Calu3 (cell line): ENCODE results near the gene KCNMB3. TPM values are rescaled to one million over a fixed set of nuclear protein-coding genes. Genes with fewer than 3 reads are reported as not detected.

Source experiments
- BruUV-seq: library from RNA; stranded (reverse); fragments of 400-500 nt; replicated peaks from 2 replicates; lab custom pipeline; 2021; lab: Mats Ljungman, UMichigan
- CTCF ChIA-PET: fragments of 300-600 bp; sonication (Branson Sonifier 250); formaldehyde crosslinking; loops from one replicate; lab custom pipeline; 2022; ENCODE audit warnings: antibody characterized with exemption; lab: Charles Lee
- DNase-seq: peaks from one replicate; pipeline ENCODE4 v3.0.0; 2022
- H3K27ac Mint-ChIP-seq: one replicate; pipeline ENCODE4 v1.8.0; 2022; ENCODE audit warnings: mixed read lengths; ENCODE audit not compliant: unreplicated experiment
- H3K27me3 Mint-ChIP-seq: one replicate; pipeline ENCODE4 v1.8.0; 2022; ENCODE audit warnings: mixed read lengths; ENCODE audit not compliant: unreplicated experiment
- H3K36me3 Mint-ChIP-seq: one replicate; pipeline ENCODE4 v1.8.0; 2022; ENCODE audit warnings: mild to moderate bottlenecking, moderate library complexity, mixed read lengths; ENCODE audit not compliant: insufficient read depth, unreplicated experiment
- H3K4me1 Mint-ChIP-seq: one replicate; pipeline ENCODE4 v1.8.0; 2022; ENCODE audit warnings: mild to moderate bottlenecking, low read depth, mixed read lengths; ENCODE audit not compliant: unreplicated experiment
- H3K4me3 Mint-ChIP-seq: one replicate; pipeline ENCODE4 v1.8.0; 2022; ENCODE audit warnings: mild to moderate bottlenecking, low read depth, moderate library complexity, mixed read lengths; ENCODE audit not compliant: unreplicated experiment
- H3K9me3 Mint-ChIP-seq: one replicate; pipeline ENCODE4 v1.8.0; 2022; ENCODE audit warnings: low read depth, mixed read lengths; ENCODE audit not compliant: unreplicated experiment
- CTCF ChIP-seq: fragments of 200-600 bp; IDR thresholded peaks from one replicate; pipeline ENCODE4 v1.8.0; 2022; ENCODE audit warnings: antibody characterized with exemption; ENCODE audit not compliant: unreplicated experiment
- intact Hi-C: fragments of 100-400 bp; cut with micrococcal nuclease; formaldehyde crosslinking; loops from one replicate; pipeline ENCODE4 v1.10.0; 2022; ENCODE audit not compliant: unreplicated experiment
- total RNA-seq: library from RNA; stranded (reverse); gene quantifications from 2 replicates; pipeline ENCODE4 v1.2.3, GENCODE V29; 2022

The KCNMB3 gene
- total RNA-seq, 1 experiment from 2014 or later = 4.6 TPM

- intact Hi-C loops = no loop called here
- CTCF ChIA-PET = no interaction called here
- DNase-seq = no peak
- Mint-ChIP-seq H3K27me3 (no peaks in the 10 kb centered on the region), H3K27ac (no peak overlapping the region), H3K36me3 (no peaks in the 10 kb centered on the region), H3K4me1 (no peaks in the 10 kb centered on the region), H3K4me3 (no peak overlapping the region), H3K9me3 (no peaks in the 10 kb centered on the region)
- TF ChIP-seq CTCF = no peak
- BruUV-seq = no TSS peak
Observed at GRCh38 chr3:179286331-179286730, 35.4 kb upstream of the KCNMB3 start.

GRCh38 chr3:179281825-179282224 is 30.9 kb upstream of the KCNMB3 start:
- intact Hi-C loops = no loop called here
- no TSS peak for BruUV-seq
- CTCF ChIA-PET = interaction anchor here (0.6 kb wide), 1 partner anchor 1645 kb away, joined by 3 read pairs; no protein-coding TSS in a partner anchor
- Mint-ChIP-seq H3K27me3 (no peaks in the 10 kb centered on the region), H3K4me1 (no peaks in the 10 kb centered on the region), H3K4me3 (no peak overlapping the region), H3K36me3 (no peaks in the 10 kb centered on the region), H3K9me3 (no peaks in the 10 kb centered on the region), H3K27ac (no peak overlapping the region)
- no peak for DNase-seq
- no peak for TF ChIP-seq CTCF

GRCh38 chr3:179279837-179280236 is 28.9 kb upstream of the KCNMB3 start:
- DNase-seq = no peak
- intact Hi-C loops = no loop called here
- Mint-ChIP-seq H3K4me3 (no peak overlapping the region), H3K27me3 (no peaks in the 10 kb centered on the region), H3K9me3 (no peaks in the 10 kb centered on the region), H3K4me1 (no peaks in the 10 kb centered on the region), H3K36me3 (no peaks in the 10 kb centered on the region), H3K27ac (no peak overlapping the region)
- no peak for TF ChIP-seq CTCF
- CTCF ChIA-PET = no interaction called here
- BruUV-seq = no TSS peak

GRCh38 chr3:179278932-179279693 is 28.2 kb upstream of the KCNMB3 start:
- CTCF ChIA-PET = interaction anchor here (0.6 kb wide), 1 partner anchor 219 kb away, joined by 4 read pairs; no protein-coding TSS in a partner anchor
- H3K4me3 Mint-ChIP-seq = no peak overlapping the region

More at GRCh38 chr3:179278932-179279693, 28.2 kb upstream of the KCNMB3 start:
- no peak overlapping the region for H3K27ac Mint-ChIP-seq
- H3K4me1 Mint-ChIP-seq = no peaks in the 10 kb centered on the region
- DNase-seq = no peak
- intact Hi-C loops = no loop called here
- H3K27me3 Mint-ChIP-seq = no peaks in the 10 kb centered on the region
- no TSS peak for BruUV-seq
- H3K9me3 Mint-ChIP-seq = no peaks in the 10 kb centered on the region
- no peaks in the 10 kb centered on the region for H3K36me3 Mint-ChIP-seq
- TF ChIP-seq CTCF = no peak
